Measurements from ENCODE around the gene SPEN. TPM values are rescaled to one million over a fixed set of nuclear protein-coding genes. Genes with fewer than 3 reads are reported as not detected.
A peak's percentile ranks its signal among the peaks of the same experiment; 100 is the strongest.

SPEN gene
- total RNA-seq, 1 donor from 2014 or later, result 54.0 TPM

DNA sequence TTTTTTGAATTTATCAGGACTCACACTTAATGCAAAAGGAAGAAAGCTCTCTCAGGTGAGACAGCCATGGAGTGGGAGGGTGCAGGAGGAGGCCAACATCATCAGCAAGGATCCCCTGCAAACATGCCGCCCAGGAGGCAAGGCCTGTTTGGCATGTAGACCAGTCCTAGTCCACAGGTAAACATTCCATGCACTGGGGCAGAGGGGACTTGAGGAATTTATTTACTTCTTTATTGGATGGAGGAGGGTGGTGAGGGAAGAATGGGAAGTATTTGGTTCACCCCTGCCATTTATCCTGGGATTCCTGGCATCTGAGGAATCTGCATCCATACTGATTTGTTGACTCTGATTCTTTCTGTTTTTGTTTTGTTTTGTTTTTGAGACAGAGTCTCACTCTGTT lies 38.6 kb upstream of the SPEN start:
- no peaks in the 10 kb centered on the region for H3K9me3 Mint-ChIP-seq (ENCODE audit: unreplicated experiment)
- no peaks in the 10 kb centered on the region for H3K36me3 Mint-ChIP-seq (ENCODE audit: unreplicated experiment)
- H3K27ac Mint-ChIP-seq (ENCODE audit: unreplicated experiment), result no peak overlapping the region
- no peak for DNase-seq (ENCODE audit: extremely low spot score, unreplicated experiment)
- no peaks in the 10 kb centered on the region for H3K4me1 Mint-ChIP-seq (ENCODE audit: unreplicated experiment)
- no peaks in the 10 kb centered on the region for H3K27me3 Mint-ChIP-seq (ENCODE audit: unreplicated experiment)
- H3K4me3 Mint-ChIP-seq (ENCODE audit: unreplicated experiment), result no peak overlapping the region
- TF ChIP-seq, protein P1, sequence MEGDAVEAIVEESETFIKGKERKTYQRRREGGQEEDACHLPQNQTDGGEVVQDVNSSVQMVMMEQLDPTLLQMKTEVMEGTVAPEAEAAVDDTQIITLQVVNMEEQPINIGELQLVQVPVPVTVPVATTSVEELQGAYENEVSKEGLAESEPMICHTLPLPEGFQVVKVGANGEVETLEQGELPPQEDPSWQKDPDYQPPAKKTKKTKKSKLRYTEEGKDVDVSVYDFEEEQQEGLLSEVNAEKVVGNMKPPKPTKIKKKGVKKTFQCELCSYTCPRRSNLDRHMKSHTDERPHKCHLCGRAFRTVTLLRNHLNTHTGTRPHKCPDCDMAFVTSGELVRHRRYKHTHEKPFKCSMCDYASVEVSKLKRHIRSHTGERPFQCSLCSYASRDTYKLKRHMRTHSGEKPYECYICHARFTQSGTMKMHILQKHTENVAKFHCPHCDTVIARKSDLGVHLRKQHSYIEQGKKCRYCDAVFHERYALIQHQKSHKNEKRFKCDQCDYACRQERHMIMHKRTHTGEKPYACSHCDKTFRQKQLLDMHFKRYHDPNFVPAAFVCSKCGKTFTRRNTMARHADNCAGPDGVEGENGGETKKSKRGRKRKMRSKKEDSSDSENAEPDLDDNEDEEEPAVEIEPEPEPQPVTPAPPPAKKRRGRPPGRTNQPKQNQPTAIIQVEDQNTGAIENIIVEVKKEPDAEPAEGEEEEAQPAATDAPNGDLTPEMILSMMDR (IDR thresholded peaks at IDR 0.05), result no peak

DNA sequence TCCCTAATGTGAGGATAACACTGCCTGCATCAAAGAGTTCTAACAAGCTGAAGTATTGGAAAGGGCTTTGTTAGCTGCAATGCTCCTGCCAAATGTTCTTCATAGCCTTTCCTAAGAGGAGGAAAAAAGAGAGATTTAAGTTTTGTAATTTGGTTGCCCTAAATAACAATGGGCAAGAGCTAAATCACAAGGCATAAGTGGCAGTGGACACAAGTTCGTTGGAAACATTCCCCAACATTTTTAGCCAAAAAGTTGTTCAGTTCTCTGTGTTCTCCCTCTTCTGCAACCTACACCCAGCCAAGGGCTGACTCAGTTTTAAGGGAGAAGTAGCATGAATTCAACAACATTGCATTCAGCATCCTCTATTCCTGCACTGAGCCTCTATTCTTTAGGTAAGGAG lies 37.4 kb upstream of the SPEN start:
- DNase-seq (ENCODE audit: extremely low spot score, unreplicated experiment), result no peak
- Mint-ChIP-seq H3K4me1 (ENCODE audit: unreplicated experiment) (no peaks in the 10 kb centered on the region), H3K4me3 (ENCODE audit: unreplicated experiment) (no peak overlapping the region), H3K27me3 (ENCODE audit: unreplicated experiment) (no peaks in the 10 kb centered on the region), H3K36me3 (ENCODE audit: unreplicated experiment) (no peaks in the 10 kb centered on the region), H3K9me3 (ENCODE audit: unreplicated experiment) (no peaks in the 10 kb centered on the region), H3K27ac (ENCODE audit: unreplicated experiment) (no peak overlapping the region)
- TF ChIP-seq, protein P1 (IDR thresholded peaks at IDR 0.05), result no peak

DNA sequence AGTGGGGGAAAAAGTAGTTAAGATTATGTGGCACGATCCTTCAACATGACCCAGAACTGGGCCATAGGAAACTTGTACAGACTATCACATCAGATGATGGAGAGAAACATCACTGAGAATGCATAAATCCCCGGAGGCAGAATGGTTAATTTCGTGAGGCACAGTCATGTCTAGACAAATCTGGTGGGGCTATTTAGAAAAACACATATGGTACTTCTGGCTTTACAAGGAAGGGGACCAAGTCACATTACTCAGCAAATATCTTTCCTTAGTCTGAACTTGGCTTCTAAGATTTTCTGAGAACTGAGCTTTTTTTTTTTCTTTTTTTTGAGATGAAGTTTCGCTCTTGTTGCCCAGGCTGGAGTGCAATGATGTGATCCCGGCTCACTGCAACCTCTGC lies 30.8 kb upstream of the SPEN start:
- Mint-ChIP-seq H3K9me3 (ENCODE audit: unreplicated experiment) (no peaks in the 10 kb centered on the region), H3K27me3 (ENCODE audit: unreplicated experiment) (no peaks in the 10 kb centered on the region), H3K4me3 (ENCODE audit: unreplicated experiment) (no peak overlapping the region), H3K4me1 (ENCODE audit: unreplicated experiment) (peaks cover 9% of the 10 kb centered on the region), H3K27ac (ENCODE audit: unreplicated experiment) (no peak overlapping the region), H3K36me3 (ENCODE audit: unreplicated experiment) (peaks cover 1% of the 10 kb centered on the region)
- no peak for DNase-seq (ENCODE audit: extremely low spot score, unreplicated experiment)
- TF ChIP-seq, protein P1 (IDR thresholded peaks at IDR 0.05), result no peak

DNA sequence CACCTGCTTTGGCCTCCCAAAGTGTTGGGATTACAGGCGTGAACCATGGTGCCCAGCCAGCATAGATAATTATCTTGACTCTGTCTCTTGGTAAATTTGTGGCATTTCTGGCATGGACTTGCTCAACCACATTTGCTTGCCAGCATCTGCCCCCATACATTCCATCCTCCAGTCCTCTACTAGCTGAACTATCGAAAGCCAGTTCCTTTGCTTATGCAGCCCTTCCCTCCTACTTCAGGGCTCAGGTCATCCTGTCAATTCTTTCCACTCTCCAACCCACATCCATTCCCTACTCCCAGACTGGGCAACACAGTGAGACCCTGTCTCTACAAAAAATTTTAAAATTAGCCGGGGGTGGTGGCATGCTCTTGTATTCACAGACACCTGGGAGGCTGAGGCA lies 27.0 kb upstream of the SPEN start:
- Mint-ChIP-seq H3K36me3 (ENCODE audit: unreplicated experiment) (peaks cover 1% of the 10 kb centered on the region), H3K27ac (ENCODE audit: unreplicated experiment) (no peak overlapping the region), H3K27me3 (ENCODE audit: unreplicated experiment) (no peaks in the 10 kb centered on the region), H3K9me3 (ENCODE audit: unreplicated experiment) (no peaks in the 10 kb centered on the region), H3K4me1 (ENCODE audit: unreplicated experiment) (peaks cover 9% of the 10 kb centered on the region), H3K4me3 (ENCODE audit: unreplicated experiment) (no peak overlapping the region)
- TF ChIP-seq, protein P1 (IDR thresholded peaks at IDR 0.05), result no peak
- DNase-seq (ENCODE audit: extremely low spot score, unreplicated experiment), result no peak

DNA sequence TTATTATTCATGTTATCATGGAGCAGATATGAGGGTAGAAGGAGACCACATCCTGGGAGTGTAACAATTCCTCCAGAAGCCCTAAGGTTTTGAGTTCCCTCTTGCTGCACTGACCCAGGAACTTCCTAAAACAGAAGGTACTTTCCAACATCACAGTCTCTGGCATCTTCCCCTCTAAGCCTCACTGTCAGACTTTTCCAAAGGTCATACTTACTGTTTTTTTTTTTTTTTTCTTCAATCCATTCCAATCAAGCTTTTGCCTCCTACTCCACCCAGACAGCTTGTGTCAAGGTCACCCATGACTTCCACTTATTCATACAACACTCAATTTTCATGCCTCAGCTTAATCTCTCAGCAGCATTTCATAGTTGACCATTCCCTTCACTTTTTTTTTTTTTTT lies 21.7 kb upstream of the SPEN start:
- Mint-ChIP-seq H3K4me1 (ENCODE audit: unreplicated experiment) (peaks cover 19% of the 10 kb centered on the region), H3K9me3 (ENCODE audit: unreplicated experiment) (no peaks in the 10 kb centered on the region), H3K36me3 (ENCODE audit: unreplicated experiment) (no peaks in the 10 kb centered on the region), H3K4me3 (ENCODE audit: unreplicated experiment) (no peak overlapping the region), H3K27me3 (ENCODE audit: unreplicated experiment) (no peaks in the 10 kb centered on the region), H3K27ac (ENCODE audit: unreplicated experiment) (peak overlapping the region; percentile 6)
- TF ChIP-seq, protein P1 (IDR thresholded peaks at IDR 0.05), result no peak
- no peak for DNase-seq (ENCODE audit: extremely low spot score, unreplicated experiment)

All from osteocyte (in vitro differentiated cells).